ENCODE measurements around the gene LRRTM2. TPM values are rescaled to one million over a fixed set of nuclear protein-coding genes. Genes with fewer than 3 reads are reported as not detected.

Gene LRRTM2
- total and polyA plus RNA-seq, 10 of the 15 experiments (the other 5 are each of a cell fraction or from before 2014, with no cell fraction given): 0.04 to 0.14 (median 0.06) TPM; not detected in 2

GRCh38 chr5:138883211-138883610 is 8.1 kb upstream of the LRRTM2 start:
- Histone ChIP-seq H4K20me1 (ENCODE audit: control insufficient read depth, insufficient read depth) (no peaks in the 10 kb centered on the region), H3K4me3 (no peak overlapping the region), H3K36me3 (ENCODE audit: control insufficient read depth in 2 of 2, insufficient read depth in 2 of 2, low read length in 1 of 2) (no peaks in the 10 kb centered on the region; a peak in 1 of 4 replicates), H3K27ac (ENCODE audit: control insufficient read depth, insufficient read depth) (no peak overlapping the region), H2AFZ (ENCODE audit: control insufficient read depth, low read depth, low read length) (no peak overlapping the region), H3K9me3 (replicated peaks; ENCODE audit: control insufficient read depth, insufficient read depth, low read length) (no peaks in the 10 kb centered on the region), H3K79me2 (ENCODE audit: control insufficient read depth, insufficient read depth, low read length) (0 out of 2 replicates have a peak, but pooled peaks cover 1% of the 10 kb centered on the region), H3K4me2 (ENCODE audit: control insufficient read depth, insufficient read depth) (no peak overlapping the region), H3K27me3 (replicated peaks in 1 of 2; ENCODE audit: control insufficient read depth in 2 of 2, insufficient read depth in 2 of 2, low read length in 1 of 2) (no peaks in the 10 kb centered on the region), H3K9ac (ENCODE audit: control insufficient read depth, insufficient read depth, low read length) (no peak overlapping the region), H3K4me1 (ENCODE audit: control insufficient read depth, insufficient read depth, low read length) (no peaks in the 10 kb centered on the region)
- SMC1A ChIA-PET (ENCODE audit: uncharacterized antibody, unreplicated experiment): no interaction called here
- RAD21 ChIA-PET (ENCODE audit: unreplicated experiment): interaction anchor here (0.9 kb wide), 1 partner anchor 39 kb away, joined by 3 read pairs; no protein-coding TSS in a partner anchor
- POLR2A ChIA-PET: no interaction called here
- FAIRE-seq (no peak), ATAC-seq (no peak), DNase-seq (ENCODE audit: low read depth, low spot score) (no peak)
- CTCF ChIA-PET: no interaction called here
- no TSS peak for BruUV-seq (replicated peaks)
- TF ChIP-seq TARDBP (IDR thresholded peaks at IDR 0.05; ENCODE audit: borderline replicate concordance) (no peak), HDAC2 (IDR thresholded peaks at IDR 0.05) (no peak), JUNB (IDR thresholded peaks at IDR 0.05) (no peak), STAT1 (conservative IDR thresholded peaks at IDR 0.05) (no peak), CEBPB (IDR thresholded peaks at IDR 0.05; ENCODE audit: borderline replicate concordance in 1 of 2, low read depth in 2 of 2, low read length in 2 of 2) (no peak), USF2 (IDR thresholded peaks at IDR 0.05; ENCODE audit: borderline replicate concordance, low read depth, low read length) (no peak), TCF3 (IDR thresholded peaks at IDR 0.05; ENCODE audit: borderline replicate concordance, insufficient read depth, low read depth, low read length) (no peak), CBX5 (IDR thresholded peaks at IDR 0.05; ENCODE audit: low read depth) (no peak), EZH2 (IDR thresholded peaks at IDR 0.05; ENCODE audit: borderline replicate concordance, control insufficient read depth, low read depth, low read length) (no peak), MYB (IDR thresholded peaks at IDR 0.05; ENCODE audit: borderline replicate concordance, low read depth, low read length) (no peak), SKIL (IDR thresholded peaks at IDR 0.05; ENCODE audit: low read depth, poor library complexity, severe bottlenecking) (no peak)
- in situ Hi-C loops (cut with MboI) (no loop called here), intact Hi-C loops (cut with micrococcal nuclease; ENCODE audit: unreplicated experiment) (no loop called here)

Data from GM12878 (cell line).